Neutrophil (primary cell): ENCODE data around the gene TMEM94.
"Not testable (repeated sequence)": the region's sequence is repeated elsewhere in the genome, so short reads cannot be mapped to it uniquely, and the experiment has no call there.

ENCODE experiments used
- H3K27ac ChIP-seq: fragments of 200-600 bp; sonication (generic); 2 replicates; pipeline ENCODE4 v1.5.1; 2016; ENCODE audit warnings: mild to moderate bottlenecking, moderate library complexity
- H3K27me3 ChIP-seq: fragments of 200-600 bp; sonication (generic); 2 replicates; pipeline ENCODE4 v1.6.0; 2016; ENCODE audit warnings: mild to moderate bottlenecking
- H3K36me3 ChIP-seq: fragments of 200-600 bp; sonication (generic); 2 replicates; pipeline ENCODE4 v1.5.1; 2017
- H3K4me1 ChIP-seq, 2 experiments: fragments of 200-600 bp in 1 of 2; sonication (generic) in 1 of 2; 1 replicate in 1 of 2; 2 replicates in 1 of 2; pipeline versions ENCODE4 v1.5.1 to v1.6.1; 2013 to 2016; ENCODE audit warnings: low read depth in 1 of 2, low read length in 1 of 2, mild to moderate bottlenecking in 1 of 2, moderate library complexity in 1 of 2; ENCODE audit not compliant: control insufficient read depth in 1 of 2, insufficient read depth in 1 of 2
- H3K4me3 ChIP-seq, 2 experiments: fragments of 200-600 bp in 1 of 2; sonication (generic) in 1 of 2; 1 replicate in 1 of 2; 2 replicates in 1 of 2; pipeline ENCODE4 v1.5.1; 2013 to 2016; ENCODE audit warnings: low read depth in 1 of 2, low read length in 1 of 2, mild to moderate bottlenecking in 1 of 2, moderate library complexity in 1 of 2
- H3K9me3 ChIP-seq: fragments of 200-600 bp; sonication (generic); 2 replicates; pipeline ENCODE4 v1.5.1; 2016
- CTCF ChIP-seq: fragments of 200-600 bp; sonication (generic); IDR thresholded peaks from 2 replicates; pipeline ENCODE4 v1.5.1; 2016; ENCODE audit warnings: antibody characterized with exemption

Gene TMEM94

GRCh38 chr17:75476271-75476671 lies 19.8 kb downstream of the TMEM94 start:
- TF ChIP-seq CTCF, result no peak
- H3K9me3 ChIP-seq, result no peaks in the 10 kb centered on the region
- no peaks in the 10 kb centered on the region for H3K4me1 ChIP-seq
- H3K27ac ChIP-seq, result no peak overlapping the region
- no peak overlapping the region for H3K4me3 ChIP-seq
- H3K36me3 ChIP-seq, result peaks cover 46% of the 10 kb centered on the region
- no peaks in the 10 kb centered on the region for H3K27me3 ChIP-seq

GRCh38 chr17:75476752-75477489 lies 20.5 kb downstream of the TMEM94 start:
- Histone ChIP-seq H3K9me3 (no peaks in the 10 kb centered on the region), H3K4me1 (no peaks in the 10 kb centered on the region), H3K36me3 (peaks cover 44% of the 10 kb centered on the region), H3K4me3 (no peak overlapping the region), H3K27ac (no peak overlapping the region), H3K27me3 (no peaks in the 10 kb centered on the region)
- TF ChIP-seq CTCF, result no peak

GRCh38 chr17:75477490-75477862 lies 21.0 kb downstream of the TMEM94 start:
- H3K36me3 ChIP-seq, result peaks cover 39% of the 10 kb centered on the region
- H3K9me3 ChIP-seq, H3K27ac ChIP-seq, H3K4me1 ChIP-seq, H3K4me3 ChIP-seq, H3K27me3 ChIP-seq: not testable (repeated sequence)

GRCh38 chr17:75478508-75478907 lies 22.1 kb downstream of the TMEM94 start:
- no peaks in the 10 kb centered on the region for H3K4me1 ChIP-seq
- no peak for TF ChIP-seq CTCF
- peaks cover 30% of the 10 kb centered on the region for H3K36me3 ChIP-seq
- no peaks in the 10 kb centered on the region for H3K27me3 ChIP-seq
- H3K9me3 ChIP-seq, result no peaks in the 10 kb centered on the region
- H3K4me3 ChIP-seq, result no peak overlapping the region
- no peak overlapping the region for H3K27ac ChIP-seq

GRCh38 chr17:75480281-75480680 lies 23.8 kb downstream of the TMEM94 start:
- no peak overlapping the region for H3K27ac ChIP-seq
- no peaks in the 10 kb centered on the region for H3K9me3 ChIP-seq
- H3K27me3 ChIP-seq, result no peaks in the 10 kb centered on the region
- H3K4me1 ChIP-seq, result no peaks in the 10 kb centered on the region
- H3K36me3 ChIP-seq, result peaks cover 22% of the 10 kb centered on the region
- no peak overlapping the region for H3K4me3 ChIP-seq
- TF ChIP-seq CTCF, result no peak

GRCh38 chr17:75481194-75482068 lies 25.0 kb downstream of the TMEM94 start:
- no peaks in the 10 kb centered on the region for H3K4me1 ChIP-seq
- no peak overlapping the region for H3K27ac ChIP-seq
- peaks cover 12% of the 10 kb centered on the region for H3K36me3 ChIP-seq
- no peaks in the 10 kb centered on the region for H3K27me3 ChIP-seq
- no peak for TF ChIP-seq CTCF
- no peaks in the 10 kb centered on the region for H3K9me3 ChIP-seq
- H3K4me3 ChIP-seq, result no peak overlapping the region
